Transverse colon (tissue), 4 donors: Measurements from ENCODE around the gene RNU1-2.
"Not testable (repeated sequence)": the region's sequence is repeated elsewhere in the genome, so short reads cannot be mapped to it uniquely, and the experiment has no call there.

Experiments used
- EP300 ChIP-seq: sonication (generic); formaldehyde crosslinking; IDR thresholded peaks from one replicate; pipeline ENCODE4 v1.6.1; 2017; ENCODE audit warnings: antibody characterized with exemption, low read depth
- POLR2A ChIP-seq: fragments of 450-650 bp; IDR thresholded peaks from one replicate; pipeline ENCODE4 v1.6.1; 2016; ENCODE audit warnings: antibody characterized with exemption, mild to moderate bottlenecking, moderate library complexity
- POLR2AphosphoS5 ChIP-seq, 3 donors: sonication (generic); formaldehyde crosslinking; IDR thresholded peaks; one replicate each; pipeline ENCODE4 v1.6.1; 2016; ENCODE audit warnings: antibody characterized with exemption in 3 of 3
- TF ChIP-seq, protein P1 (sequence below), 5 experiments: fragments of 200-600 bp in 3 of 5; fragments of 450-650 bp in 2 of 5; sonication (generic) in 3 of 5; IDR thresholded peaks; 1 replicate in 2 of 5; 2 replicates in 3 of 5; pipeline ENCODE4 v1.5.1; 2016 to 2017; ENCODE audit warnings: antibody characterized with exemption in 5 of 5, inconsistent platforms in 3 of 5, mild to moderate bottlenecking in 2 of 5, moderate library complexity in 1 of 5

- TF ChIP-seq, protein P1, sequence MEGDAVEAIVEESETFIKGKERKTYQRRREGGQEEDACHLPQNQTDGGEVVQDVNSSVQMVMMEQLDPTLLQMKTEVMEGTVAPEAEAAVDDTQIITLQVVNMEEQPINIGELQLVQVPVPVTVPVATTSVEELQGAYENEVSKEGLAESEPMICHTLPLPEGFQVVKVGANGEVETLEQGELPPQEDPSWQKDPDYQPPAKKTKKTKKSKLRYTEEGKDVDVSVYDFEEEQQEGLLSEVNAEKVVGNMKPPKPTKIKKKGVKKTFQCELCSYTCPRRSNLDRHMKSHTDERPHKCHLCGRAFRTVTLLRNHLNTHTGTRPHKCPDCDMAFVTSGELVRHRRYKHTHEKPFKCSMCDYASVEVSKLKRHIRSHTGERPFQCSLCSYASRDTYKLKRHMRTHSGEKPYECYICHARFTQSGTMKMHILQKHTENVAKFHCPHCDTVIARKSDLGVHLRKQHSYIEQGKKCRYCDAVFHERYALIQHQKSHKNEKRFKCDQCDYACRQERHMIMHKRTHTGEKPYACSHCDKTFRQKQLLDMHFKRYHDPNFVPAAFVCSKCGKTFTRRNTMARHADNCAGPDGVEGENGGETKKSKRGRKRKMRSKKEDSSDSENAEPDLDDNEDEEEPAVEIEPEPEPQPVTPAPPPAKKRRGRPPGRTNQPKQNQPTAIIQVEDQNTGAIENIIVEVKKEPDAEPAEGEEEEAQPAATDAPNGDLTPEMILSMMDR (IDR thresholded peaks at IDR 0.05): not testable (repeated sequence)
- TF ChIP-seq EP300; POLR2A; POLR2AphosphoS5 (IDR thresholded peaks at IDR 0.05): not testable (repeated sequence)
Observed at GRCh38 chr1:16914928-16915626, 19.3 kb downstream of the RNU1-2 start.
